WI38 (cell line): Measurements from ENCODE around the gene MKLN1.

Experiments used
- H3K4me3 ChIP-seq: 2 replicates; pipeline ENCODE4 v1.5.1; 2011; ENCODE audit warnings: low read depth, mild to moderate bottlenecking, control low read depth, low read length
- CTCF ChIP-seq: IDR thresholded peaks from 2 replicates; pipeline ENCODE4 v1.5.1; 2012; ENCODE audit warnings: low read depth, mild to moderate bottlenecking, control low read depth, low read length

Gene MKLN1

GRCh38 chr7:131482800-131483199, 155.1 kb downstream of the MKLN1 start:
- no peak for TF ChIP-seq CTCF
- no peak overlapping the region for H3K4me3 ChIP-seq

- no peak overlapping the region for H3K4me3 ChIP-seq
- no peak for TF ChIP-seq CTCF
Measured at GRCh38 chr7:131483586-131483985, 155.9 kb downstream of the MKLN1 start.

DNA sequence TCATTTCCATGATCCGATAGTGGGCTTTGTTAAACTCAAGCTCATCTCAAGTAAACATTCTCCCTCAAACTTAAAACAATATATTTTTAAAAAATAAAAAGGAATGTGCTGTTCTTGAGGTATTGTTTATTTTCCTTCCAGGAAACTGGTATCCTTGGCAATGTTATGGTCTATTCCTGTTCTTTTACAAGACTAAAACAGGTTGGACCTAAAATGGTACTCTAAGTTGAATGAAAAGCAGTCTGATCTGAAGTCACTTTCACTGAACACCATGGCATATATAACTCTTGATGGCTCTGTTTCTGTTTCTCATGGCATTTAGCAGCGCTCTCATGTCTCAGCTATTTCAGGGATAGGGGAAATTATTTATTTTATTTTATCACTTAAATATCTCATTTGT, 158.7 kb downstream of the MKLN1 start:
- no peak overlapping the region for H3K4me3 ChIP-seq
- no peak for TF ChIP-seq CTCF

DNA sequence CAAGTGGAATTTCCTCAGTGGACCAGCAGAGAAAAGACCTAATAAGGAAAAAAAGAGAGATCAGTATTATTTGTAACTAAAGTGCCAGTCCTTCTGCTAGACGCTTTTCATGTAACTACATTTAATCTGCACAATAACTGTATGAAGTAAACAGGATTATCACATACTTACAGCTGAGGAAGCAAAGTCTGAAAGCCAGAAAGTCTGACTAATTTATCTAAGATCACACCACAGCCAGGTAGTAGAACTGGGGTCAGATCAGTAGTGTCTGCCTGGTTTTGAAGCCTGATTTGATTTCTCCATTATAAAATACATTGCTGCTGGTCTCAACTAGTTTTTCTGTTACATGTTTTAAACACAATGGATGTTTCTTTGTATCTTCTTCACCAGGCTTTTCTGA, 159.5 kb downstream of the MKLN1 start:
- no peak for TF ChIP-seq CTCF
- no peak overlapping the region for H3K4me3 ChIP-seq

DNA sequence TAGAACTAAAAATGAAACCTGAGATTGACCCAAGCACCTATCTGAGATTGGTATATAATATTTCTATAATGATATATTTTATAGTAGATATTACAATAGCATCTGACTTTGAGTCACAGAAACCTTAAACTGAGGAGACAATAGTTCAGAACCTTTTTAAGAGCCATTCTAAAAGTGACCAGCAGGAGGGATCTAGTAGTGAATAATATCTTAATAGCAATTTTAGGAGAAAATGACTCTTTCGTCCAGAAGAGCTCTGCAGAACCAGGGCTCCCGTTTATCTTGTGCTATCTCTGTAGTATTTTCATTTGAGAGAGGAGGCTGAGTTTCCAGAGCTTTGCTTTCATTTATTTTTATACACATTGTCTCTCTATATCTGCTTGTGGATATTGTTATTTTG, 160.7 kb downstream of the MKLN1 start:
- no peak overlapping the region for H3K4me3 ChIP-seq
- TF ChIP-seq CTCF = no peak

DNA sequence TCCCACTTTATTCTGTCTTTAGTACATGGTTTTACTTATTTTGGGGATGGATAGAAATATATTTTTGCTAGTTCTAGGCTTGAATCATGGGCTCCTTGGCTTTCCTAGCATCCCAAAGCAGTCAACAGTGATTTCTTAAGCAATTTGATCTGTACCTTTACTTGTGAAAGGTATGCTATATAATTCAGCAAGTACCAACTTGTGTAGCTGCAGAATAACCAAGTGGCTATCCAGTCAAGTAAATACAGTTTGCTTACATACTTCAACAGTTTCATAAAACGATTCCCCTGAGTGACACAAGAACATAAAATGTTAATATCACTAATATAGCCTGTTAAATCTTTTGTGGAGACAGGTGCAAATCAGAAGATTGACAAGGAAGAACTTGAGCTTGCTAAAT, 161.5 kb downstream of the MKLN1 start:
- TF ChIP-seq CTCF = no peak
- H3K4me3 ChIP-seq = no peak overlapping the region

- H3K4me3 ChIP-seq = no peak overlapping the region
- TF ChIP-seq CTCF = no peak
Measured at GRCh38 chr7:131489881-131490280, 162.2 kb downstream of the MKLN1 start.
